HG03460 (cell line): ENCODE results near the gene CD44.

Experiments used
- ATAC-seq: cut with Tn5 transposase; IDR thresholded peaks from one replicate; pipeline ENCODE4 v1.9.1; 2021; ENCODE audit not compliant: unreplicated experiment

Gene CD44

GRCh38 chr11:35173616-35174566, 34.9 kb downstream of the CD44 start:
- no peak for ATAC-seq

- ATAC-seq = no peak
Measured at GRCh38 chr11:35174666-35175065, 35.7 kb downstream of the CD44 start.

- ATAC-seq = no peak
Measured at GRCh38 chr11:35177370-35177769, 38.4 kb downstream of the CD44 start.

- no peak for ATAC-seq
Measured at GRCh38 chr11:35178067-35178805, 39.3 kb downstream of the CD44 start.

GRCh38 chr11:35178873-35179272, 39.9 kb downstream of the CD44 start:
- no peak for ATAC-seq

GRCh38 chr11:35179466-35180135, 40.6 kb downstream of the CD44 start:
- no peak for ATAC-seq

GRCh38 chr11:35180317-35181233, 41.6 kb downstream of the CD44 start:
- no peak for ATAC-seq

- peak; percentile 79 for ATAC-seq
Measured at GRCh38 chr11:35182317-35182939, 43.5 kb downstream of the CD44 start.

- ATAC-seq = no peak
Measured at GRCh38 chr11:35183326-35183925, 44.5 kb downstream of the CD44 start.

GRCh38 chr11:35185696-35186095, 46.7 kb downstream of the CD44 start:
- no peak for ATAC-seq

- ATAC-seq = no peak
Measured at GRCh38 chr11:35187996-35188395, 49.0 kb downstream of the CD44 start.

GRCh38 chr11:35190804-35191348, 51.9 kb downstream of the CD44 start:
- ATAC-seq = no peak

GRCh38 chr11:35192347-35192746, 53.4 kb downstream of the CD44 start:
- no peak for ATAC-seq

GRCh38 chr11:35193767-35194166, 54.8 kb downstream of the CD44 start:
- ATAC-seq = no peak

GRCh38 chr11:35197292-35197691, 58.3 kb downstream of the CD44 start:
- ATAC-seq = no peak

GRCh38 chr11:35200811-35201341, 61.9 kb downstream of the CD44 start:
- no peak for ATAC-seq

- ATAC-seq = no peak
Measured at GRCh38 chr11:35204614-35205013, 65.6 kb downstream of the CD44 start.

- ATAC-seq = no peak
Measured at GRCh38 chr11:35206616-35207015, 67.6 kb downstream of the CD44 start.
